8988T (cell line): ENCODE results near the gene PGBD5.

Experiments used
- DNase-seq: peaks from one replicate; pipeline ENCODE4 v3.0.0; 2011

The PGBD5 gene

GRCh38 chr1:230299191-230300006 is 126.7 kb downstream of the PGBD5 start:
- DNase-seq = no peak

GRCh38 chr1:230295367-230295766 is 130.8 kb downstream of the PGBD5 start:
- no peak for DNase-seq

- DNase-seq = no peak
These were observed 132.8 kb downstream of the PGBD5 start for GRCh38 chr1:230293390-230293700.

- DNase-seq = no peak
These were observed 133.3 kb downstream of the PGBD5 start for GRCh38 chr1:230292689-230293389.

- DNase-seq = no peak
These were observed 134.2 kb downstream of the PGBD5 start for GRCh38 chr1:230291731-230292620.

- DNase-seq = no peak
These were observed 136.8 kb downstream of the PGBD5 start for GRCh38 chr1:230289350-230289644.

GRCh38 chr1:230288641-230289349 is 137.3 kb downstream of the PGBD5 start:
- no peak for DNase-seq

- DNase-seq = no peak
These were observed 138.3 kb downstream of the PGBD5 start for GRCh38 chr1:230287674-230288315.

- DNase-seq = no peak
These were observed 139.3 kb downstream of the PGBD5 start for GRCh38 chr1:230286890-230287269.

GRCh38 chr1:230286166-230286889 is 139.8 kb downstream of the PGBD5 start:
- no peak for DNase-seq

- no peak for DNase-seq
These were observed 140.8 kb downstream of the PGBD5 start for GRCh38 chr1:230285351-230285750.

- no peak for DNase-seq
These were observed 141.2 kb downstream of the PGBD5 start for GRCh38 chr1:230284891-230285290.

GRCh38 chr1:230283678-230284077 is 142.5 kb downstream of the PGBD5 start:
- no peak for DNase-seq

- DNase-seq = no peak
These were observed 144.0 kb downstream of the PGBD5 start for GRCh38 chr1:230282157-230282556.

- no peak for DNase-seq
These were observed 144.6 kb downstream of the PGBD5 start for GRCh38 chr1:230281556-230281955.

- DNase-seq = no peak
These were observed 145.2 kb downstream of the PGBD5 start for GRCh38 chr1:230280906-230281413.

- no peak for DNase-seq
These were observed 145.9 kb downstream of the PGBD5 start for GRCh38 chr1:230280054-230280795.

- DNase-seq = no peak
These were observed 146.6 kb downstream of the PGBD5 start for GRCh38 chr1:230279583-230279945.

- no peak for DNase-seq
These were observed 147.1 kb downstream of the PGBD5 start for GRCh38 chr1:230278871-230279582.

GRCh38 chr1:230278376-230278775 is 147.8 kb downstream of the PGBD5 start:
- DNase-seq = no peak
